ENCODE results near the gene KCNK13.

DNA sequence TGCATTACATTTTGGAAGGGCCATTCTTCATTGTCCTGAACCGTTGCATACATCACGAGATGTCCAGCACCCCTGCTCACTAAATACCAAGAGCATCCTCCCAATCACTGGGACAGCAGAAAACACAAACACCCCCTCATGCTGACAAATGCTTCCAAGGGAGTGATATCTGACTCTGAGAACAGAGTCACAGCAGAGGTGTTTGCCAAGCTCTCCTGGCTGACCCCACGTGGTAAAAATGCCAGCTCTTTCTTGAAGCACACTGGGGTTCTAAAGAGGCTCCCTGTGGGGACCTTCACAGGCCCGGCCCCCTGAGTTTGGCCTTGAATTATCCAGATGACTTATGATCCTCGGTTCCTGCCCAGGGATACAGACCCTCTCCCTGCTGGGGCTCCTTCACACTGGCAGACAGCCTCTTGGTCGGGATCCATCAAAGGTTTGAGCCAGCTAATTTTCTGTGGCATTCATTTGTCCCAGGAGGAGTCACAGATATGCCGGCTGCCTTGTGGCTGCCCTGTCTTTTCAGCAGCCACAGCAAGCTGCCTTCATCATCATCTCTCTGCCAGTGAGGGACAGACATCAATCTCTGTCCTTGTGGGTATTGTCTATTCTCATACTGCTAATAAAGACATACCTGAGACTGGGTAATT lies 151.4 kb downstream of the KCNK13 start:
- TF ChIP-seq, protein P1, sequence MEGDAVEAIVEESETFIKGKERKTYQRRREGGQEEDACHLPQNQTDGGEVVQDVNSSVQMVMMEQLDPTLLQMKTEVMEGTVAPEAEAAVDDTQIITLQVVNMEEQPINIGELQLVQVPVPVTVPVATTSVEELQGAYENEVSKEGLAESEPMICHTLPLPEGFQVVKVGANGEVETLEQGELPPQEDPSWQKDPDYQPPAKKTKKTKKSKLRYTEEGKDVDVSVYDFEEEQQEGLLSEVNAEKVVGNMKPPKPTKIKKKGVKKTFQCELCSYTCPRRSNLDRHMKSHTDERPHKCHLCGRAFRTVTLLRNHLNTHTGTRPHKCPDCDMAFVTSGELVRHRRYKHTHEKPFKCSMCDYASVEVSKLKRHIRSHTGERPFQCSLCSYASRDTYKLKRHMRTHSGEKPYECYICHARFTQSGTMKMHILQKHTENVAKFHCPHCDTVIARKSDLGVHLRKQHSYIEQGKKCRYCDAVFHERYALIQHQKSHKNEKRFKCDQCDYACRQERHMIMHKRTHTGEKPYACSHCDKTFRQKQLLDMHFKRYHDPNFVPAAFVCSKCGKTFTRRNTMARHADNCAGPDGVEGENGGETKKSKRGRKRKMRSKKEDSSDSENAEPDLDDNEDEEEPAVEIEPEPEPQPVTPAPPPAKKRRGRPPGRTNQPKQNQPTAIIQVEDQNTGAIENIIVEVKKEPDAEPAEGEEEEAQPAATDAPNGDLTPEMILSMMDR (conservative IDR thresholded peaks at IDR 0.05; ENCODE audit: low read depth, low read length): no peak
- no peak for TF ChIP-seq EZH2 (IDR thresholded peaks at IDR 0.05; ENCODE audit: borderline replicate concordance, low read depth, low read length, poor library complexity, severe bottlenecking)

Data from A673 (cell line).